C4-2B (cell line): ENCODE measurements around the gene SPRN.
"Not testable (repeated sequence)": the region's sequence is repeated elsewhere in the genome, so short reads cannot be mapped to it uniquely, and the experiment has no call there.

Experiments used
- ZFX ChIP-seq: fragments of 450-650 bp; IDR thresholded peaks from 2 replicates; pipeline ENCODE4 v1.6.1; 2017
- TF ChIP-seq, protein P1 (sequence below): fragments of 450-650 bp; conservative IDR thresholded peaks from 2 replicates; pipeline ENCODE4 v1.5.1; 2017; ENCODE audit warnings: mild to moderate bottlenecking

DNA sequence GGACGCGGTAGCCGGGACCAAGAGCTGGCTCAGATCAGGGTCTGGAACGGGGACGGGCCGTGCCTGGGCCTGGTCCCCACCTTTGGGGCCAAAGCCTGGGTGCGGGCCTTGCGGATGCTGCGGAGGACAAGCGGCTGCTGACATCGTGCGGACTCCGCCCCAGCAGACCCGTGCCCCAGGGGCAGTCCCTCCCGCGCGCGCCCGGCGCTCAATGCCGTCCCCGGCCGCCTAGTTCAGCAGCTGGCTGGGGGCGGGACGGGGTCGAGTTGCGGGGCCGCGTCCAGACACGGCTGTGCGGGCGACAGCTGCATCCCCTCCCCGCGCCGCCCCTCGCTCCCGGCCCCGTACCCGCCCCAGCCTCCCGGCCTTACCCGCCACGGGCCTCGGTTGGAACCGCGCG, 323 bp downstream of the SPRN start:
- TF ChIP-seq, protein P1, sequence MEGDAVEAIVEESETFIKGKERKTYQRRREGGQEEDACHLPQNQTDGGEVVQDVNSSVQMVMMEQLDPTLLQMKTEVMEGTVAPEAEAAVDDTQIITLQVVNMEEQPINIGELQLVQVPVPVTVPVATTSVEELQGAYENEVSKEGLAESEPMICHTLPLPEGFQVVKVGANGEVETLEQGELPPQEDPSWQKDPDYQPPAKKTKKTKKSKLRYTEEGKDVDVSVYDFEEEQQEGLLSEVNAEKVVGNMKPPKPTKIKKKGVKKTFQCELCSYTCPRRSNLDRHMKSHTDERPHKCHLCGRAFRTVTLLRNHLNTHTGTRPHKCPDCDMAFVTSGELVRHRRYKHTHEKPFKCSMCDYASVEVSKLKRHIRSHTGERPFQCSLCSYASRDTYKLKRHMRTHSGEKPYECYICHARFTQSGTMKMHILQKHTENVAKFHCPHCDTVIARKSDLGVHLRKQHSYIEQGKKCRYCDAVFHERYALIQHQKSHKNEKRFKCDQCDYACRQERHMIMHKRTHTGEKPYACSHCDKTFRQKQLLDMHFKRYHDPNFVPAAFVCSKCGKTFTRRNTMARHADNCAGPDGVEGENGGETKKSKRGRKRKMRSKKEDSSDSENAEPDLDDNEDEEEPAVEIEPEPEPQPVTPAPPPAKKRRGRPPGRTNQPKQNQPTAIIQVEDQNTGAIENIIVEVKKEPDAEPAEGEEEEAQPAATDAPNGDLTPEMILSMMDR = not testable (repeated sequence)
- TF ChIP-seq ZFX = not testable (repeated sequence)
